Ovary (tissue), 3 donors: ENCODE results near the gene TACR1.

Experiments used
- CTCF ChIP-seq, 3 donors: fragments of 450-650 bp in 2 of 3; fragments of 200-600 bp in 1 of 3; IDR thresholded peaks; one replicate each; pipeline versions ENCODE4 v1.5.1 to v1.8.0; 2016 to 2022; ENCODE audit warnings: antibody characterized with exemption in 3 of 3, mild to moderate bottlenecking in 1 of 3
- EP300 ChIP-seq: sonication (generic); formaldehyde crosslinking; IDR thresholded peaks from one replicate; pipeline ENCODE4 v1.6.1; 2017; ENCODE audit warnings: antibody characterized with exemption
- POLR2A ChIP-seq: fragments of 450-650 bp; IDR thresholded peaks from one replicate; pipeline ENCODE4 v1.6.1; 2017; ENCODE audit warnings: antibody characterized with exemption, mild to moderate bottlenecking, moderate library complexity
- donor health status: DM: no; HTN: no; CAD: no.

GRCh38 chr2:75174519-75174918, 24.8 kb downstream of the TACR1 start:
- no peak for TF ChIP-seq CTCF (IDR thresholded peaks at IDR 0.05)
- no peak for TF ChIP-seq POLR2A
- no peak for TF ChIP-seq EP300
